Activated CD8-positive, alpha-beta memory T cell treated with anti-CD3 and anti-CD28 coated beads for 4 hours (primary cell): Measurements from ENCODE around the gene CABP1.

Experiments
- DNase-seq, 2 donors: peaks; one replicate each; pipeline ENCODE4 v3.0.0-alpha.2; 2020; ENCODE audit warnings: low read depth in 2 of 2

The CABP1 gene

DNA sequence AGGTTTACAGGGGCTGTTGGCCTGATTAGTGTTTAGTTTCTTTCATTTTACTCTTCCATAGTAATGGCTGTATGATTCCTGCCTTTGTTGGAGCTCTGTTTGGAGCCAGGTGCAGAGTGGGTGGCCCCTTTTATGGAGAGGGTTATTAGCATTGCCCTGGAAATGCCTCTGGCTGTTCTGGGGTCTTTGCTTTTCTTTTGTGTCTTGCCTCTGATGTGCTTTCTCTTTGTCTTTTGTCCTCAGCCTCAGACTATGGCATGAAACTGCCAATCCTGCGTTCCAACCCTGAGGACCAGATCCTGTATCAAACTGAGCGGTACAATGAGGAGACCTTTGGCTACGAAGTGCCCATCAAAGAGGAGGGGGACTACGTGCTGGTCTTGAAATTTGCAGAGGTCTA lies 53.4 kb downstream of the CABP1 start:
- no peak for DNase-seq

DNA sequence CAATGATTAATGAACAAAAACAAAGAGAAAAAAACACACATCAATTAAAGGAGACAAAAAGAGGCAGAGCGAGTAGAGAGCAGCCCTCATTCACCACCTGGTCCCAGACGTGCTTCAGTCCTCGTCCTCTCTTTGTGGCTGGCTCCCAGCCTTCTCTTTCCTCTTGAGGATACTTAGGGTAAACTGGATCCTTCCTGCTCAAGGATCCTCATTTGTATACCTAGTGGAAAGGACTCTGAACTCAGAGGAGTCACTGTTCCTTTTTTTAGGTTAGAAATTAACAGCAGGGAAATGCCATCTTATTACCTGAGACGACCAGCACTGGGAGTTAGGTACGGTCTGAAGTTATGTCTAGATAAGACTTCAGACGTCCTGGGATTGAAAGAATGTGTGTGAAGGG lies 56.2 kb downstream of the CABP1 start:
- no peak for DNase-seq

DNA sequence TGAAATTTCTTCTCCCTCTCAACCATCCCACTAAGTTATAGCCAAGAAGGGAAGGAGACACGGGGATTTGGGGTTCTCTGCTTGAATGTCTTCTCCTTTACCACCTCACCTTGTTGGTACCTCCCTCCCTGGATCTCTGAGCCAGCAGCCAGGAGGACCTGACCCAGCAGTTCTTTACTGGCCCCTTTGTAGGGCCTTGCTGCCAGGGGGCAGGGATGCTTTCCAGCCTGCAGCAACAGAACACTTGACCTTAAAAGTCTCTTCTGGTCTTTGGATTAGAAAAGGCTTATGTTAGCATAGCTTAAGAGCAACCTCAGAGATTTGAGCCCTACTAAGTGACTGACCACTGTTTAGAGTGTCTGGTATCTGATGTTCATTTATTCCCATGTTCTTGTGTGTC lies 56.9 kb downstream of the CABP1 start:
- DNase-seq, result no peak

DNA sequence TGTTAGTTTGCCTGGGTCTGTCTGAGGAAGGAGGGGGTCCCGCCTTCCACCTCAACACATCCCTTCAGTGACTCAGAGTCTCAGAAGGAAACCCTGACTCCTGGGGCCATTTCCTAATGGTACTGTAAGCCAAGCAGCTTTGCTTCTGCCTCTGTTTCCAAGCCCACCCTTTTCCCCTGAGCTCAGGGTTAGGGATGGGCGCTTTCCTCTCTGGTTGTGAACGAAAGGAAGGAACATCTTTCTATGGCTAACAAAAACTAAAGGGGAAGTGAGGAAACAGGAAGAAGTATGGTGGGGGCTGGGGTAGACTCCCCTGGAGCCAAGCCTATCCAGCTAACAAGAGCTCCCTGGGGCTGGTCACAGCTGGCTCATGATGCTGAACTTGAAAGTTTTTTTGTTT lies 58.2 kb downstream of the CABP1 start:
- DNase-seq, result no peak

DNA sequence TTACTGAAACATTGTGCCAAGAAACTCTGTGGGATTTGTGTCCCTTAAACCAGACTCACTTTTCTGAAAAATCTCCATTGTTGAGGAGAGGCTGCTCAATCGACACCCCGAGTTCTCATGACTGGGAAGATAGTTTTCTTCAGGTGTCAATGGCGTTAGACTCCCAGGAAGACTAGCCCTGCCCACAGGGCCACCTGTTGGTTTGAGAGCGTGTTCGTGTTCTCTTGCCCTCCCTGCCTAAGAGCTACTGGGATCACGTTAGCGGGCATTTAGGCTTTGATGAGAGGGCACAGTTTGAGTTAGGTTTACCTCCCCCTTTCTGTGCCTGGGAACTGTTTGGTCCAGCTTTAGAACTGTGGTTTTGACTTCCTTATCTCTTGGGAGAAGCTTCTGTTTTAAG lies 59.1 kb downstream of the CABP1 start:
- DNase-seq, result no peak

- DNase-seq, result no peak
Measured at GRCh38 chr12:120700886-120701285, 60.5 kb downstream of the CABP1 start.

DNA sequence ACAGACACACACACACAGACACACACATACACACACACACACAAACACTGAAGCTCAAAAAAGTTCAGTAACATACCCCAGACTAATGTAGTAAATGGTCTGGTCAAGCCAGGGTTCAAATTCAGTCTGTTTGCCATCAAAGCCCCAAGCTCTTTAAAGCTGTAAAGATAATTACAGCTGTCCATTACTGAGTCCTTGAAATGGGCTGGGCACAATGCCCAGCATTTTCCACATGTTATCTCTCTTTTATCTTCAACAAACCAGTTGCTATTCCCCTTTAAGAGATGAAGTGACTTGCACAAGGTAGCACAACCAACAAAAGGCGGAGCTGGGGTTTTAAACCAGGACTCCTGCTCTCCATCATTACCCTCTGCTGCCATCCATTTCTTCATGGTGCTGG lies 62.2 kb downstream of the CABP1 start:
- DNase-seq, result no peak

DNA sequence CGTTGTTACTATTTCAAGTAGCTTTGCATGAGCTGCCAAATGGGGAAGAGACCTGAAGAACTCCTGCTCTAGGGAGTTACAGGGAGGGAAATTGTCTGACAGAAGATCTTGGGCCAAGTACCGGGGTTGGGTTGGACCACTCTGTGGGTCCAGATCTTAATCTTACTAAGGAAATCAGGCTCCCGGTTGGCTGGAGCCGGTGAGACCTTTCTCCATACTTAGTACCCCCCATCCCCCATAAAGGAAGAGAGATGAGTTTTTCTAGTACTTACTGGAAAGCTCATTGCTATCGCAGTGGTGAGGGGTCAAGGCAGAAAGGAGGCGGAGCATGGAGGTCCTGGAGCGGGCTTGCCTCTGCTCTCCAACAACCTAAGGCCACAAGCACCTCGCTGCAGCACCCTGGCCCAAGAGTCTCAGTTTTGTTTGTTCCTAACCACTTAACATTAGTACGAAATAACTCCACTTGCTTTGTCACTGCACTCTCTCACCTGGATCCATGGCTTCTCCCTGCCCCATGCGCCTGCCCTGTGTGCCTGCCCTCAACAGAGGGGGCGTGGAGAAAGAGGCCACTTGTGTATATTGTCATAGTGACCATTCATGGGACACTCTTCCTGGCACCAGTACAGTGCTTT lies 63.0 kb downstream of the CABP1 start:
- no peak for DNase-seq

DNA sequence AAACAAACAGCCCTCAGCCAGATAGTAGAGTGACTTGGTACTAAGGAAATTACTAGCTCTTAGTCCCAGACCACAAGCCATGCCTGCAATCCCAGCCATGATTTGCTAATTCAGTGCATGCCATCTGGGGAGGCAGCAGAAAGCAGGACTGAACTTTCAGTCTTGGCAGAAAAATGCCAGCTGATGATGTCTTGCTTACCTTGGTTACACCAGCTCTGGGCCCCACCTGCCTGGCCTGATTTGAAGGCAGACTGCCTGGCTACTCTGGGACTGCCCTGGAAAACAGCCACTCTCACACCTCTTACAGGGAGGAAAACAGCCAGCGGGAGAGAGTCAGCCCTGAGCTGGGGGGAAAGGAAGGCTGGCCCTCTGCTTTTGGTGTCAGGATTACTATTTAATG lies 65.2 kb downstream of the CABP1 start:
- DNase-seq, result no peak

- DNase-seq, result no peak
Measured at GRCh38 chr12:120706029-120706428, 65.6 kb downstream of the CABP1 start.

GRCh38 chr12:120708651-120709050 lies 68.2 kb downstream of the CABP1 start:
- no peak for DNase-seq

DNA sequence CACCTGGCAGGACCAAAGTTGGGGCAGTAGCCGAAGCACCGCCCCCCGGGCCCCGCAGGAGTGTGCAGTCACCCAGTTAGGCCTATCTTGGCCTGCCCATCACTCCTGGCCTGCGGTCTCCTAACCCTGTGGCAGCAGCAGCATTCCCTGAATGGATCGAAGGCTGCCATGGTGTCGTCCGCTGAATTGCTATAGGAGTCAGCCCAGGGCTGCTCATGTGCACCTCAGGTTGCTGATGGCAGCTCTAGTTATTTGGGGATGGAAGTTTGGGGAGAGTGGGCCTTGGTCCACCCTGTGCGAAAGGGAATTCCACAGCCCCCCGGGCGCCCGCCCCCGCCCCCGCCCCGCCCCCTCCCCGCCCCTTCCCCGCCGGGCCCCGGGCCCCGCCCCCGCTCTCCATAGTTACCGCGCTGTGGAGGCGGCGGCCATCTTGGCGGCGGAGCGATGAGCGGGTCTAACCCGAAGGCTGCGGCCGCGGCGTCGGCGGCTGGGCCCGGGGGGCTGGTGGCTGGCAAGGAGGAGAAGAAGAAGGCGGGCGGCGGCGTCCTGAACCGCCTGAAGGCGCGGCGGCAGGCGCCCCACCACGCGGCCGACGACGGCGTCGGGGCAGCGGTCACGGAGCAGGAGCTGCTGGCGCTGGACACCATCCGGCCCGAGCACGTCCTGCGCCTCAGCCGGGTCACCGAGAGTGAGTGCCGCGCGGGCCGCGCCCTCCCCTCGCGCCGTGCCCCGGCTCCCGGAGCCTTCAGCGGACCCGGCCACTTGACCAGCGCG lies 69.8 kb downstream of the CABP1 start, which contains the start of gene UNC119B:
TSS of gene UNC119B (plus strand) at position 428 of the 774 bp plus-strand sequence. CDS start at position 445, 17 bp downstream.
- DNase-seq, result peak; percentile 58 to 62

- no peak for DNase-seq
Measured at GRCh38 chr12:120710805-120711296, 70.4 kb downstream of the CABP1 start.

DNA sequence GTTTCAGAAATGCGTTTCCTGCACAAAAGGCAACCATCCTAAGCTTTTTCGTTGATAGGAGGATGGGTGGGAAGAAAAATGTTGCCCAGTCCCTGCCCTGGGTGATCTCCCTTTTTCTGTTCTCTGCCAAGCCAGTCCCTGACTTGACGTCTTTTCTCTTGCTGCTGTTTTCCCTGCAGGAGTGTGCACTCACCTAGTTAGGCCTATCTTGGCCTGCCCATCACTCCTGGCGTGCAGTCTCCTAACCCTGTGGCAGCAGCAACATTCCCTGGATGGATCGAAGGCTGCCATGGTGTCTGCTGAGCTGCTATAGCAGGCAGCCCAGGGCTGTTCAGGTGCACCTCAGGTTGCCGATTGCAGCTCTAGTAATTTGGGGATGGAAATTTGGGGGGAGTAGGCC lies 71.0 kb downstream of the CABP1 start:
- DNase-seq, result no peak

- no peak for DNase-seq
Measured at GRCh38 chr12:120712610-120713009, 72.2 kb downstream of the CABP1 start.

DNA sequence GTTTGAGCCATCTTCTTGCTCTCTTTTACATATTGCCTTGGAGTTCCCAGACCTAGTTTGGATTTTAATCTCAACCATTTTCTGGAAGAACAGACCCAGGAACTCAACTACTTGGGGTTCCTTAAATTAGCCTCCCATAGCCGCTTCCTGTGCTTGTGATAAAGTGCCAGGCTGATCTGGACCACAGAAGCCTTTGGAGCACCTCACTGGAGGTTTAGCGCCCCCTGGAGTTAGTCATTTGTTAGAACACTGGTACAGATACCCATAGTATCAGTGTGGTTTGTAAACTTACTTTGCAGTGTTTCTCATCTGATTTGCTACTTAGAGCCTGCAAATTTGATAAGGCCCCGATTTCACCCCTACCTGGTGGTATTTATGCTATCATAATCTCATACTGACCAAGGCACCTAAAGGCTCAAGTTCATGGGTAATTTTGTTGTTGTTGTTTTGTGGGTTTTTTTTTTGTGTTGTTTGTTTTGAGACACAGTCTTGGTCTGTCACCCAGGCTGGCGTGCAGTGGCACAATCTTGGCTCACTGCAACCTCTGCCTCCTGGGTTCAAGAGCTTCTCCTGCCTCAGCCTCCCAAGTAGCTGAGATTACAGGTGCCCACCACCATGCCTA lies 73.5 kb downstream of the CABP1 start:
- DNase-seq, result peak; percentile 41 to 61
